OCI-LY7 (cell line): ENCODE data around the gene HSD17B1. TPM values are rescaled to one million over a fixed set of nuclear protein-coding genes. Genes with fewer than 3 reads are reported as not detected.

Source experiments
- BruUV-seq: library from RNA; stranded (reverse); fragments of 400-500 nt; replicated peaks from 2 replicates; lab custom pipeline; 2021; lab: Mats Ljungman, UMichigan
- CTCF ChIA-PET: fragments of 300-600 bp; sonication (Branson Sonifier 250); formaldehyde crosslinking; loops from one replicate; lab custom pipeline; 2022; ENCODE audit warnings: antibody characterized with exemption; ENCODE audit not compliant: unreplicated experiment; lab: Charles Lee
- POLR2A ChIA-PET: fragments of 300-600 bp; sonication (Branson Sonifier 250); formaldehyde crosslinking; loops from one replicate; lab custom pipeline; 2022; ENCODE audit warnings: antibody characterized with exemption; lab: Charles Lee
- DNase-seq: peaks from one replicate; pipeline ENCODE4 v3.0.0-alpha.2; 2015; ENCODE audit warnings: low spot score
- H2AFZ ChIP-seq: fragments of 200-600 bp; sonication (generic), shearing (Covaris generic); 2 replicates; pipeline ENCODE4 v1.6.1; 2014; ENCODE audit warnings: mild to moderate bottlenecking, antibody characterized with exemption, low read length, moderate library complexity
- H3K27ac ChIP-seq: fragments of 200-600 bp; sonication (generic); 2 replicates; pipeline ENCODE4 v1.5.1; 2014; ENCODE audit warnings: mixed run types, low read depth, mild to moderate bottlenecking, moderate library complexity, low read length, inconsistent platforms; ENCODE audit not compliant: poor library complexity, severe bottlenecking
- H3K36me3 ChIP-seq: fragments of 200-600 bp; sonication (generic); 2 replicates; pipeline ENCODE4 v1.6.1; 2014; ENCODE audit warnings: mild to moderate bottlenecking, antibody characterized with exemption, low read length, moderate library complexity, mixed read lengths; ENCODE audit not compliant: insufficient read depth
- H3K4me1 ChIP-seq: fragments of 200-600 bp; sonication (generic); 2 replicates; pipeline ENCODE4 v1.5.1; 2014; ENCODE audit warnings: mild to moderate bottlenecking, low read length; ENCODE audit not compliant: insufficient read depth, poor library complexity, severe bottlenecking
- H3K4me2 ChIP-seq: fragments of 200-600 bp; sonication (generic); 2 replicates; pipeline ENCODE4 v1.6.1; 2014; ENCODE audit warnings: mild to moderate bottlenecking, low read length
- H3K4me3 ChIP-seq: fragments of 200-600 bp; sonication (generic); 2 replicates; pipeline ENCODE4 v1.5.1; 2014; ENCODE audit warnings: mild to moderate bottlenecking, low read depth, low read length; ENCODE audit not compliant: poor library complexity, severe bottlenecking
- H3K79me2 ChIP-seq: fragments of 200-600 bp; sonication (generic); 2 replicates; pipeline ENCODE4 v1.6.1; 2016; ENCODE audit warnings: low read depth, mild to moderate bottlenecking, low read length, moderate library complexity, mixed read lengths; ENCODE audit not compliant: insufficient read depth
- H3K9me2 ChIP-seq: fragments of 200-600 bp; sonication (generic); 2 replicates; pipeline ENCODE4 v1.6.1; 2016; ENCODE audit warnings: mild to moderate bottlenecking, low read length, mixed read lengths; ENCODE audit not compliant: insufficient read depth
- H3K9me3 ChIP-seq: fragments of 200-600 bp; sonication (generic); 2 replicates; pipeline ENCODE4 v1.6.1; 2014; ENCODE audit warnings: mild to moderate bottlenecking, mixed run types, low read length, mixed read lengths
- H4K20me1 ChIP-seq: fragments of 200-600 bp; sonication (generic); 2 replicates; pipeline ENCODE4 v1.6.1; 2014; ENCODE audit warnings: mild to moderate bottlenecking, antibody characterized with exemption, low read length, moderate library complexity, mixed read lengths; ENCODE audit not compliant: insufficient read depth
- EZH2phosphoT487 ChIP-seq: fragments of 200-600 bp; sonication (generic); IDR thresholded peaks from 2 replicates; pipeline ENCODE4 v1.6.1; 2018; ENCODE audit warnings: low read depth, borderline replicate concordance, mild to moderate bottlenecking, mixed run types, antibody characterized with exemption, low read length, moderate library complexity, mixed read lengths
- intact Hi-C: fragments of 100-400 bp; cut with micrococcal nuclease; formaldehyde crosslinking; loops from one replicate; pipeline ENCODE4 v1.10.0; 2022; ENCODE audit not compliant: unreplicated experiment
- total RNA-seq, 2 experiments: library from RNA; depleted of rRNA in 1 of 2; stranded (reverse); fragments of >200 nt in 1 of 2; shearing (Covaris generic) in 1 of 2; gene quantifications; 2 replicates each; pipeline ENCODE4 v1.2.3, GENCODE V29; 2014 to 2022
- TF ChIP-seq, protein P1 (sequence below): fragments of 200-600 bp; sonication (generic); conservative IDR thresholded peaks from 2 replicates; pipeline ENCODE4 v1.5.1; 2014; ENCODE audit warnings: mild to moderate bottlenecking, antibody characterized with exemption, low read length, moderate library complexity, mixed read lengths

The HSD17B1 gene
- total RNA-seq, 2 experiments from 2014 or later, result 2.2 to 2.5 TPM

DNA sequence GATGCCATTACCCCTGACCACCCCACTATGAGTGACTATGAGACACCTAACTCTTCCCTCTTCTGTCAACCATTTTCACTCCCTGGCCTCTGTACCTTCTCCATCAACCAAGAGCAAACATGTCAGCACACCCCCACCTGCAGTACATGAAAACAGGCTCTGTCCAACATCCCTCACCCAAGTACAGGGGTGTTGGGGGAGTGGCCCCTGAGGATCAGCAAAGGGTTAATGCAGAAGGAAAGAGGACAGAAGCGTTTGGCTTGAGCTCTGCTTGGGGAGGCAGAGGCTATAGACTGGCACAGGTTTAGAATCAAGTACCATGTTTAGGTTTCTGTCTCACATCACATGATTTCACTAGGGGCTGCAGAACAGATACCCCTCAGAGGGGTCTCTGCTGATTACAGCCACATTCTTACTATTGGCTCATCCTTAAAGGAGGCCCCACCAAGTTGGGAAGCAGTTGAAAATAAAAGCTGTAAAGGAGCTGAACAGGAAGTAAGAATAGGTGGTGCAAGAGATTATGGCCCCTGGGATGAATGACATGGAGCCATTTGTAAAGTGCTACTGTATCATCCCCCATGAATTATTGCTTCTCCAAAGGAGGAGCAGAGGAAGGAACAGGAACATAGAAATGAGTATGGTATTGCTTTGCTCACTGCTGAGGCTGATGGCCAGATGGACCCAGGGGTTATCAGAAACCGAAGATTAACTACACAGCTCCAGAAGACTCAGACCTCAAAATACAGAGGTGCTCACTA is 27.2 kb downstream of the HSD17B1 start:
- TF ChIP-seq, protein P1, sequence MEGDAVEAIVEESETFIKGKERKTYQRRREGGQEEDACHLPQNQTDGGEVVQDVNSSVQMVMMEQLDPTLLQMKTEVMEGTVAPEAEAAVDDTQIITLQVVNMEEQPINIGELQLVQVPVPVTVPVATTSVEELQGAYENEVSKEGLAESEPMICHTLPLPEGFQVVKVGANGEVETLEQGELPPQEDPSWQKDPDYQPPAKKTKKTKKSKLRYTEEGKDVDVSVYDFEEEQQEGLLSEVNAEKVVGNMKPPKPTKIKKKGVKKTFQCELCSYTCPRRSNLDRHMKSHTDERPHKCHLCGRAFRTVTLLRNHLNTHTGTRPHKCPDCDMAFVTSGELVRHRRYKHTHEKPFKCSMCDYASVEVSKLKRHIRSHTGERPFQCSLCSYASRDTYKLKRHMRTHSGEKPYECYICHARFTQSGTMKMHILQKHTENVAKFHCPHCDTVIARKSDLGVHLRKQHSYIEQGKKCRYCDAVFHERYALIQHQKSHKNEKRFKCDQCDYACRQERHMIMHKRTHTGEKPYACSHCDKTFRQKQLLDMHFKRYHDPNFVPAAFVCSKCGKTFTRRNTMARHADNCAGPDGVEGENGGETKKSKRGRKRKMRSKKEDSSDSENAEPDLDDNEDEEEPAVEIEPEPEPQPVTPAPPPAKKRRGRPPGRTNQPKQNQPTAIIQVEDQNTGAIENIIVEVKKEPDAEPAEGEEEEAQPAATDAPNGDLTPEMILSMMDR, result no peak
- no peak for TF ChIP-seq EZH2phosphoT487
- no peaks in the 10 kb centered on the region for H3K9me2 ChIP-seq
- intact Hi-C loops, result loop anchor here (2.0 to 10.0 kb wide), 2 partner anchors 39 to 245 kb away; partner anchors contain the start of gene BECN1
- peak overlapping the region; percentile 84 for H3K4me3 ChIP-seq
- peaks cover 46% of the 10 kb centered on the region for H3K4me1 ChIP-seq
- no peak for DNase-seq
- no peak overlapping the region for H2AFZ ChIP-seq
- BruUV-seq, result no TSS peak
- POLR2A ChIA-PET, result interaction anchor here (0.6 to 2.8 kb wide), 5 partner anchors 8 to 245 kb away, joined by 3 to 10 read pairs (median 4); partner anchors contain the start of genes RETREG3 and TUBG1
- H3K79me2 ChIP-seq, result peaks cover 21% of the 10 kb centered on the region
- H3K27ac ChIP-seq, result peak overlapping the region; percentile 93
- peaks cover 4% of the 10 kb centered on the region; the same call in 1 of the 2 replicates for H4K20me1 ChIP-seq
- CTCF ChIA-PET, result no interaction called here
- peaks cover 79% of the 10 kb centered on the region for H3K36me3 ChIP-seq
- no peaks in the 10 kb centered on the region for H3K9me3 ChIP-seq
- H3K4me2 ChIP-seq, result peak overlapping the region; percentile 92

DNA sequence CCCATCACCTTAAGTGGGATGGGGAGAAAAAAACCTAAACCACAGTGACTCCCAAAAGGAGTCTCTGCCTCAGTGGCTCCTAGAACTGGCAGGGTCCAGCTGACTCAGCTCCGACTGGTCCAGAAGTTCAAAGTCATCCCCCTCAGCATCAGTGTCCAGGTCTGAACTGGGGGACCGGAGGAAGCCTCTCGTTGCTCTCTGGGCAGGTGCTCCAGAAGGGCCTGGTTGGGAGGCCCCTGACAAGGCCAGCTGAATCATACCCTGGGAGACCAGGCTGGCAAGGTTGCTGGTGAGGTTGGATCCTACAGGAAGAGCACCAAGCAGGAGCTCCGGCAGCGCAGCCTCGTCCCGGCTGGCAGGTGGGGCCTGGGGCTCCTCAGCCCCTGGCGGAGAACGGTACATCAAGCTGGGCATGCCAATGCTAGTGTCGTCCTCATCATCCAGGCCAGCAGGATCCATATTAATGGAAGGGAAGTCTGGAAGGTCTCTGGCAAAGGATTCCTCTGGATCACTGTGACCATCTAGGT is 29.1 kb downstream of the HSD17B1 start:
- no peaks in the 10 kb centered on the region; the same call in 1 of the 2 replicates for H4K20me1 ChIP-seq
- TF ChIP-seq, protein P1, result no peak
- no peak for TF ChIP-seq EZH2phosphoT487
- H3K79me2 ChIP-seq, result peaks cover 6% of the 10 kb centered on the region; the same call in 1 of the 2 replicates
- H3K9me3 ChIP-seq, result no peaks in the 10 kb centered on the region
- H3K4me1 ChIP-seq, result peaks cover 45% of the 10 kb centered on the region
- BruUV-seq, result no TSS peak
- H3K27ac ChIP-seq, result no peak overlapping the region
- H3K9me2 ChIP-seq, result no peaks in the 10 kb centered on the region
- intact Hi-C loops, result no loop called here
- POLR2A ChIA-PET, result interaction anchor here (1.0 kb wide), 1 partner anchor 14 kb away, joined by 3 read pairs; no protein-coding TSS in a partner anchor
- CTCF ChIA-PET, result no interaction called here
- no peak overlapping the region for H3K4me3 ChIP-seq
- H3K4me2 ChIP-seq, result no peak overlapping the region
- DNase-seq, result no peak
- H2AFZ ChIP-seq, result no peak overlapping the region
- H3K36me3 ChIP-seq, result peaks cover 76% of the 10 kb centered on the region
